H1 (cell line): ENCODE measurements around the gene ENTR1. TPM values are rescaled to one million over a fixed set of nuclear protein-coding genes. Genes with fewer than 3 reads are reported as not detected.

Source experiments
- GTF2F1 ChIP-seq: IDR thresholded peaks from 2 replicates; pipeline ENCODE4 v1.6.1; 2012; ENCODE audit warnings: low read depth, low read length, improper control_type of control experiment, borderline replicate concordance
- polyA plus RNA-seq, 7 experiments: library from polyadenylated mRNA; depleted of rRNA in 3 of 7; stranded (reverse) in 5 of 7; unstranded in 2 of 7; fragments of >200 nt in 5 of 7; fragments of 200-250 nt in 2 of 7; gene quantifications; 1 replicate in 5 of 7; 2 replicates in 1 of 7; 4 replicates in 1 of 7; pipeline versions ENCODE4 v1.2.1 to v1.2.3, GENCODE V29; 2011 to 2013; ENCODE audit warnings: missing spikeins in 2 of 7, mixed read lengths in 2 of 7
- total RNA-seq: library from RNA; stranded (reverse); fragmentation: NEBNext Ultra II Directional; extraction: Animal tissue kit (Norgen Biotek cat#: 25700); gene quantifications from 2 replicates; pipeline ENCODE4 v1.2.1, GENCODE V29; 2021

The ENTR1 gene
- total and polyA plus RNA-seq, 2 of the 8 experiments (the other 6 are each of a cell fraction or from before 2014, with no cell fraction given), result 65.2 to 102 TPM

DNA sequence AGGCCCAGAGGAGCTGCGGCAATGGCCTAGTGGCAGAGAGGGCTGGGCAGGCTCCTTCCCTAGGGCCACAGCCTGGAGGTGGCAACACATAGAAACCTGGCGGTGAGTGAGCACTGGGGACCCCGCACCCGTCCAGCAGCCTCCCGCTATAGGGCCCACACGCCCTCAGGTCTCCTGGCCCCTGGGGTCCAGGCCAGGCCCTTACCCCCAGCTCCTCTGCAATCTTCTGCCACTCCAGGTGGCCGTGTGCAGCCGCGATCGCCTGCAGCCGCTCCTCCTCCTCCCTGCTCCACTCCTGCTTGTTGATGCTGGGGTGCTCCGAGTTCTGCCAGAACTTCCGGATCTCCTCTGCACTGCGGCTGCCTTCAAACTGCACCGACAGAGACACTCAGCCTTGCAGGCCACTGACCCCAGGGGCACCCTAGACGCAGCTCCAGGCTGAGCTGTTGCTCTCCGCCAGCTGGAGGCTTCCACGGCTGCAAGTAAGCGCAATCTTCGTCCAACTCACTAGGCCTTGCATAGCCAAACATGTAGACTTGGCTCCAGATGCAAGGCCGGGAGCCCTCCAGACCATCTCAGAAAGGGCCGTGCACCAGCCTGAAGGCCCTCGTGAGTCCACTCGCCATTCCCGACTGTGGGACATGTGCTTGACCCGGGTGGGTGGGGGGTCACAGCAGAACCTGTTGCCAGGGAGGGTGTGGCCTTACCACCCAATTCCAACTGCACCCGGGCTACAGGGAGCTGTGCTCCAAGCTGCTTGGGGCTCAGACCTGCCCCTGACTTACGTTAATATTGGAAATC is 18.5 kb downstream of the ENTR1 start (continued):
- TF ChIP-seq GTF2F1, result no peak
